PC-9 (cell line): Measurements from ENCODE around the gene MT1F. TPM values are rescaled to one million over a fixed set of nuclear protein-coding genes. Genes with fewer than 3 reads are reported as not detected.
"Not testable (repeated sequence)": the region's sequence is repeated elsewhere in the genome, so short reads cannot be mapped to it uniquely, and the experiment has no call there.

ENCODE experiments used
- BruUV-seq: library from RNA; stranded (reverse); fragments of 400-500 nt; replicated peaks from 2 replicates; lab custom pipeline; 2021; lab: Mats Ljungman, UMichigan
- CTCF ChIA-PET: fragments of 300-600 bp; sonication (Branson Sonifier 250); formaldehyde crosslinking; loops from one replicate; lab custom pipeline; 2022; ENCODE audit warnings: antibody characterized with exemption; lab: Charles Lee
- POLR2A ChIA-PET: fragments of 300-600 bp; sonication (Branson Sonifier 250); formaldehyde crosslinking; loops from one replicate; lab custom pipeline; 2022; ENCODE audit warnings: antibody characterized with exemption; ENCODE audit not compliant: unreplicated experiment; lab: Charles Lee
- DNase-seq, 2 experiments: peaks; one replicate each; pipeline versions ENCODE4 v3.0.0 to v3.0.0-alpha.2; 2015 to 2022; ENCODE audit warnings: mixed read lengths in 1 of 2
- H2AFZ ChIP-seq: fragments of 200-600 bp; sonication (generic); 2 replicates; pipeline ENCODE4 v1.8.1; 2017; ENCODE audit warnings: antibody characterized with exemption
- H3F3A ChIP-seq: fragments of 200-600 bp; sonication (generic); 2 replicates; pipeline ENCODE4 v1.8.1; 2017; ENCODE audit warnings: antibody characterized with exemption, mild to moderate bottlenecking, low read depth; ENCODE audit not compliant: insufficient read depth
- H3K27ac ChIP-seq: fragments of 200-600 bp; sonication (generic); 2 replicates; pipeline ENCODE4 v1.6.1; 2016; ENCODE audit warnings: mixed run types
- H3K27me3 ChIP-seq: fragments of 200-600 bp; sonication (generic); 2 replicates; pipeline ENCODE4 v1.6.1; 2016; ENCODE audit warnings: low read depth, mixed run types; ENCODE audit not compliant: insufficient read depth
- H3K36me3 ChIP-seq: fragments of 200-600 bp; sonication (generic); 2 replicates; pipeline ENCODE4 v1.6.1; 2016; ENCODE audit warnings: low read depth, mixed run types
- H3K4me1 ChIP-seq: fragments of 200-600 bp; sonication (generic); replicated peaks from 2 replicates; pipeline ENCODE4 v1.6.1; 2016; ENCODE audit warnings: mixed run types; ENCODE audit not compliant: insufficient read depth
- H3K4me2 ChIP-seq: fragments of 200-600 bp; sonication (generic); 2 replicates; pipeline ENCODE4 v1.6.1; 2017; ENCODE audit warnings: mixed run types
- H3K4me3 ChIP-seq: fragments of 200-600 bp; sonication (generic); 2 replicates; pipeline ENCODE4 v1.6.1; 2016; ENCODE audit warnings: mixed run types
- H3K79me2 ChIP-seq: fragments of 200-600 bp; sonication (generic); 2 replicates; pipeline ENCODE4 v1.6.1; 2017; ENCODE audit warnings: low read depth, mixed run types
- H3K9me2 ChIP-seq: fragments of 200-600 bp; sonication (generic); 2 replicates; pipeline ENCODE4 v1.8.1; 2017; ENCODE audit warnings: mild to moderate bottlenecking; ENCODE audit not compliant: insufficient read depth
- H3K9me3 ChIP-seq: fragments of 200-600 bp; sonication (generic); 2 replicates; pipeline ENCODE4 v1.8.1; 2016; ENCODE audit warnings: low read depth; ENCODE audit not compliant: insufficient read depth
- H4K20me1 ChIP-seq: fragments of 200-600 bp; sonication (generic); 2 replicates; pipeline ENCODE4 v1.8.1; 2017; ENCODE audit not compliant: insufficient read depth
- EZH2 ChIP-seq: fragments of 200-600 bp; sonication (generic); IDR thresholded peaks from 2 replicates; pipeline ENCODE4 v1.8.0; 2017; ENCODE audit warnings: antibody characterized with exemption, low read depth
- intact Hi-C: fragments of 100-400 bp; cut with micrococcal nuclease; formaldehyde crosslinking; loops from one replicate; pipeline ENCODE4 v1.10.0; 2022; ENCODE audit not compliant: unreplicated experiment
- total RNA-seq: library from RNA; stranded (reverse); gene quantifications from 2 replicates; pipeline ENCODE4 v1.2.3, GENCODE V29; 2021
- TF ChIP-seq, protein P1 (sequence below): fragments of 200-600 bp; sonication (generic); conservative IDR thresholded peaks from 2 replicates; pipeline ENCODE4 v1.6.1; 2017; ENCODE audit warnings: mixed run types, antibody characterized with exemption, mild to moderate bottlenecking, moderate library complexity

Gene MT1F
- total RNA-seq, 1 experiment from 2014 or later = 4.0 TPM

DNA sequence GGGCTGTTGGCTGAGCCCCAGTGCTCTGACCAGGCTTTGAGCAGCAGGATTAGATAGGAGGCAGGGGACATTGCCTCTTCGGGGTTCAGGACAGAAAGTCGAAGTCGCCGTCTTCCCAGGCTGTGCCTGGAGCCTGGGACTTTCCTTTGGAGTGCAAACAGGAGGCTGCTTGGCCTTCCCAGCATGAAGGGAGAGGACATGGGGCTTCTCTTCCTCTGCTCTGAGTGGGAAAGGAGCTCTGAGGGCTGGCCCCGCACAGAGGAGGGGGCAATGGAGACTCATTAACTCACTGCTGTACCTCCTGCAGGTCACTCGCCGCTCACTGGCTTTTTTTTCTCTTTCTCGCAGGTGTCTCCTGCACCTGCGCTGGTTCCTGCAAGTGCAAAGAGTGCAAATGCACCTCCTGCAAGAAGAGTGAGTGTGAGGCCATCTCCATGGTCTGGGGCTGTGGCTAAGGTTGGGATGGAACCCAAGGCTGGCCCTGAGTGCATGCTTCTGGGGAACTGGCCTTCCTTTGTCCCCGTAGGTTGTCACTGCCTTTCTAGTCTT, 642 bp downstream of the MT1F start:
- H3K9me2 ChIP-seq = no peaks in the 10 kb centered on the region
- no peaks in the 10 kb centered on the region for H3K36me3 ChIP-seq
- H3K27ac ChIP-seq = no peak overlapping the region
- BruUV-seq = no TSS peak
- TF ChIP-seq EZH2 = no peak
- TF ChIP-seq, protein P1, sequence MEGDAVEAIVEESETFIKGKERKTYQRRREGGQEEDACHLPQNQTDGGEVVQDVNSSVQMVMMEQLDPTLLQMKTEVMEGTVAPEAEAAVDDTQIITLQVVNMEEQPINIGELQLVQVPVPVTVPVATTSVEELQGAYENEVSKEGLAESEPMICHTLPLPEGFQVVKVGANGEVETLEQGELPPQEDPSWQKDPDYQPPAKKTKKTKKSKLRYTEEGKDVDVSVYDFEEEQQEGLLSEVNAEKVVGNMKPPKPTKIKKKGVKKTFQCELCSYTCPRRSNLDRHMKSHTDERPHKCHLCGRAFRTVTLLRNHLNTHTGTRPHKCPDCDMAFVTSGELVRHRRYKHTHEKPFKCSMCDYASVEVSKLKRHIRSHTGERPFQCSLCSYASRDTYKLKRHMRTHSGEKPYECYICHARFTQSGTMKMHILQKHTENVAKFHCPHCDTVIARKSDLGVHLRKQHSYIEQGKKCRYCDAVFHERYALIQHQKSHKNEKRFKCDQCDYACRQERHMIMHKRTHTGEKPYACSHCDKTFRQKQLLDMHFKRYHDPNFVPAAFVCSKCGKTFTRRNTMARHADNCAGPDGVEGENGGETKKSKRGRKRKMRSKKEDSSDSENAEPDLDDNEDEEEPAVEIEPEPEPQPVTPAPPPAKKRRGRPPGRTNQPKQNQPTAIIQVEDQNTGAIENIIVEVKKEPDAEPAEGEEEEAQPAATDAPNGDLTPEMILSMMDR = no peak
- peaks cover 17% of the 10 kb centered on the region; the same call in 1 of the 2 replicates for H3F3A ChIP-seq
- no peak overlapping the region for H2AFZ ChIP-seq
- intact Hi-C loops = no loop called here
- POLR2A ChIA-PET = no interaction called here
- no peaks in the 10 kb centered on the region for H3K79me2 ChIP-seq
- H3K9me3 ChIP-seq = no peaks in the 10 kb centered on the region
- DNase-seq = no peak
- H3K4me2 ChIP-seq = peak overlapping the region; percentile 82
- H3K4me1 ChIP-seq = peaks cover 17% of the 10 kb centered on the region
- H4K20me1 ChIP-seq = no peaks in the 10 kb centered on the region
- peak overlapping the region; percentile 55 for H3K4me3 ChIP-seq
- peaks cover 11% of the 10 kb centered on the region for H3K27me3 ChIP-seq
- CTCF ChIA-PET = no interaction called here

DNA sequence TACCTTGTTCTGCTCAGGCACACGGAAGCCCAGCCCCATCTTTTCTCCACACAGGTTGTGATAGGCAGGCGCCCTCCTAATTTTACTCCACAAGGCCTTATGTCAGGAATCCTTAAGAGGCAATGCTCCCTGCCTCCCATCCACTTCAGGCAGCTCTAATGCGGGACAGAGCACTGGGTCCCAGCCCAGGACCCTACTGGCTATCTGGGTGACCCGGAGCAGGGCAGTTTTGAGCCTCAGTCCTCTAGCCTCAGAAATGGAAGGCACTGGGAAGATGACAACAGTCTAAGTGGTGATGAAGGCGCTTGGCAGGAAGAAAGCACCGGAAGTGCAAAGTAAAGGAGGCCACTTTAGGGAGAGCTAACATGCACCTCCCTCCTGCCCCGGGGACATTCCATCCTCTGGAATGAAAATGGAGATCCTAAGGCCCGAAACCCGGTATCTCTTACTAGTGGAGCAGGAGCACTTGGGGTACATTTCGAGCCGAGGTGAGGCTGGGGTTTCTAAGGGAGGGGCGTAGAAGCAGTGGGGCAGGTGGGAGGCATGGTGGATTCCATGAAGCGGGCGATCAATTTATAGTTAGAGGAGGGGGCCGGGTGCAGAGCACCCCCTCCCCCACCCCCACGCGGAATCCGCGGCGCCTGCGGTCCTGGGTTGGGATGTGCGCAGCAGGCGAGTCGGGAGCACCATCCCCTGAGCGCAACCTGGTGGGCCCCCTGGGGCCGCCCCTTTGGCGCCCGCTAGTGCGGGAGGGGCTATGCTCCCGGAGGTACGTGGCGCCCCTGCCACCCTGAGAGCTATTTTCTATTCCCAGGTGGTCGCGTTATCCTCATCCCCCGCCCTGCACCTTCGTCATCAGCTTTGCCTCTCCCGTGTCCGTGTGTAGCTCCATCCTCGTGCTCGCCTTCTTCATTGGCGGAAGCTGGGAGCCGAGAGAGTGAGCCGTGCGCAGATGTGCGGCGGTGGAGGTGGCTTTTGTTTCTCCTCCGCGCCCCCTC, 4.9 kb downstream of the MT1F start:
- Histone ChIP-seq H3K27me3 (peaks cover 11% of the 10 kb centered on the region), H3K79me2 (no peaks in the 10 kb centered on the region), H3F3A (peaks cover 4% of the 10 kb centered on the region), H3K36me3 (no peaks in the 10 kb centered on the region), H3K9me3 (no peaks in the 10 kb centered on the region), H3K4me2 (no peak overlapping the region), H4K20me1 (no peaks in the 10 kb centered on the region), H3K4me3 (no peak overlapping the region), H3K4me1 (peaks cover 19% of the 10 kb centered on the region), H3K27ac (no peak overlapping the region), H3K9me2 (no peaks in the 10 kb centered on the region), H2AFZ (no peak overlapping the region)
- POLR2A ChIA-PET = no interaction called here
- CTCF ChIA-PET = no interaction called here
- TF ChIP-seq EZH2 = no peak
- TF ChIP-seq, protein P1 = no peak
- intact Hi-C loops = no loop called here
- DNase-seq = no peak
- BruUV-seq = no TSS peak

DNA sequence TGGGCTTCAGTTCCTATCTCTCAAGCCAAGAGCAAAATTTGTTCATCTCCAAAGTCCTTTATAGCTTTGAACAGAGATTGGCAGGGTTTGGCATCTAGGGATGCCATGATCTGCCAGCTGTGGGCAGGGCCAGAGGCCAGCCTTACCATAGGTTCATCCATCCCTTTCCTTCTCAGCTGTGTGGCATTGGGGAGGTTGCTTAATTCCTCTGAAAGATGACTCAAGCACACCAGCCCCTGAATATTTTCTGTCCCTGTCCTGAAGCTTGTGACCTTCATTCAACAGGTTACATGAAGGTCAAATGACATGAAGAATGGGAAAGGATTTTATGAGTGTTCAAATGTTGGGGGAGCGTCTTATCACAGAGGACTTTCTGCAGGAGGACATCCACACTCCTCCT, 6.7 kb downstream of the MT1F start:
- H3K36me3 ChIP-seq = no peaks in the 10 kb centered on the region
- no peaks in the 10 kb centered on the region for H3K79me2 ChIP-seq
- no peaks in the 10 kb centered on the region for H4K20me1 ChIP-seq
- H3K4me2 ChIP-seq = no peak overlapping the region
- H3K27me3 ChIP-seq = peaks cover 8% of the 10 kb centered on the region
- BruUV-seq = no TSS peak
- TF ChIP-seq EZH2 = no peak
- TF ChIP-seq, protein P1 = no peak
- peaks cover 4% of the 10 kb centered on the region for H3F3A ChIP-seq
- no peak for DNase-seq
- no peak overlapping the region for H2AFZ ChIP-seq
- no peak overlapping the region for H3K4me3 ChIP-seq
- H3K9me3 ChIP-seq = no peaks in the 10 kb centered on the region
- intact Hi-C loops = no loop called here
- H3K27ac ChIP-seq = no peak overlapping the region
- no peaks in the 10 kb centered on the region for H3K9me2 ChIP-seq
- peaks cover 15% of the 10 kb centered on the region for H3K4me1 ChIP-seq
- ChIA-PET CTCF (no interaction called here), POLR2A (no interaction called here)

DNA sequence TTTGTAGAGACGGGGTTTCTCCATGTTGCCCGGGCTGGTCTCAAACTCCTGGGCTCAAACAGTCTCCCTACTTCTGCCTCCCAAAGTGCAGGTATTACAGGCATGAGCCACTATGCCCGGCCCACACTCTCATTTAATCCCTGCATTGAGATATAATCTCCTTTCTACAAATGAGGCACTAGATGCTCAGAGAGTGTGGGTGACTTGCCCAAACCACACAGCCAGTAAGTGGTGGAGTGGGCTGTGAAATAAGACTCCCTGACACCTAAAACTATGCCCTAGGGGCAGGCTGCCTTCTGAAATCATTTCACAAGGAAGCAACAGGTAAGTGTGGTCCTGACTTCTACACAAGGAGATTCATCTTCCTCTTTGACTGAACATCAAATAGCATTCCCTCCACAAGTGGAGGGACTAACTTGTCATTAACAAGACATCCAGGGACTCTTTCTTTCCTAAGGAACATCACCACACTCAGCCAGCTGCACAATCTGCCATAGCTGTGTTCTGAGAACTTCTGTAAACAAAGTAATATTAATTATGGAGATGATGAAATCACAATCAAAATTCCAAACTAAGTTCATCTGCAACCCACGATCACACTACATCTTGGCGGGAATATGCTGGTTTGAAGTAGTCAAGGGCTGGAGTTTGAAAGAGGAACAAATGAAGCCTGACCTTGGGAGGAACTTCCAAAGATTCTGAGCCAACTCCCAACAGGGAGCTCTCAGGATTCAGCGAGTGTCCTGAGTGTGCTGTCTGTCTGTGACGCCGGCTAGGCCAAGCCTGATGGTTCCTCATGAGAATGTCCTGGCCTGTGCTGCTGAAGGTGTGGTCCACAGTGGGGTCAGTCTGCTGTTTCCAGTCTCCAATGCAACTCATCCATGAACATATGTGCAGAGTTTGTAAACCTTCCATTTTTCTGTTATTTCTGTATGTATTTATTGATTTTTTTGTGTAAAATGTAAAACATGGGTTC, 7.8 kb downstream of the MT1F start:
- H3F3A ChIP-seq, H2AFZ ChIP-seq, H3K9me2 ChIP-seq, H3K79me2 ChIP-seq, H3K36me3 ChIP-seq, intact Hi-C loops, H4K20me1 ChIP-seq, H3K27ac ChIP-seq, H3K4me3 ChIP-seq, POLR2A ChIA-PET, H3K9me3 ChIP-seq, BruUV-seq, CTCF ChIA-PET: not testable (repeated sequence)
- peak in 1 of 2 experiments; percentile 69 for DNase-seq
- Histone ChIP-seq H3K27me3 (peaks cover 10% of the 10 kb centered on the region), H3K4me2 (0 out of 2 replicates have a peak overlapping the region, but pooled peaks have one; percentile 14), H3K4me1 (peaks cover 15% of the 10 kb centered on the region)
